Neural progenitor cell (in vitro differentiated cells): ENCODE results near the gene SWAP70. TPM values are rescaled to one million over a fixed set of nuclear protein-coding genes. Genes with fewer than 3 reads are reported as not detected.

Experiments
- DNase-seq: peaks from one replicate; pipeline ENCODE4 v3.0.0-alpha.2; 2016; ENCODE audit warnings: low spot score
- H2AFZ ChIP-seq: fragments of 200-600 bp; sonication (generic); replicated peaks from 2 replicates; pipeline ENCODE4 v1.6.1; 2016; ENCODE audit warnings: antibody characterized with exemption
- H3F3A ChIP-seq: fragments of 200-600 bp; sonication (generic); 2 replicates; pipeline ENCODE4 v1.6.1; 2016; ENCODE audit warnings: antibody characterized with exemption, low read depth
- H3K27ac ChIP-seq: fragments of 200-600 bp; sonication (generic); 2 replicates; pipeline ENCODE4 v1.5.1; 2016; ENCODE audit warnings: mild to moderate bottlenecking
- H3K27me3 ChIP-seq: fragments of 200-600 bp; sonication (generic); 2 replicates; pipeline ENCODE4 v1.6.1; 2016; ENCODE audit warnings: mild to moderate bottlenecking, moderate library complexity
- H3K36me3 ChIP-seq: fragments of 200-600 bp; sonication (generic); 2 replicates; pipeline ENCODE4 v1.5.1; 2016
- H3K4me1 ChIP-seq: fragments of 200-600 bp; sonication (generic); 2 replicates; pipeline ENCODE4 v1.6.1; 2016; ENCODE audit warnings: mixed run types
- H3K4me2 ChIP-seq: fragments of 200-600 bp; sonication (generic); 2 replicates; pipeline ENCODE4 v1.6.1; 2016
- H3K4me3 ChIP-seq: fragments of 200-600 bp; sonication (generic); 2 replicates; pipeline ENCODE4 v1.5.1; 2016
- H3K79me2 ChIP-seq: fragments of 200-600 bp; sonication (generic); 2 replicates; pipeline ENCODE4 v1.6.1; 2016; ENCODE audit warnings: low read depth
- H3K9ac ChIP-seq: fragments of 200-600 bp; sonication (generic); 2 replicates; pipeline ENCODE4 v1.6.1; 2016
- H3K9me3 ChIP-seq: fragments of 200-600 bp; sonication (generic); 2 replicates; pipeline ENCODE4 v1.5.1; 2016; ENCODE audit warnings: low read depth
- H4K20me1 ChIP-seq: fragments of 200-600 bp; sonication (generic); 2 replicates; pipeline ENCODE4 v1.6.1; 2016; ENCODE audit warnings: low read depth
- H3K27ac Mint-ChIP-seq: 3 replicates; pipeline ENCODE4 v1.8.0; 2021; ENCODE audit warnings: mixed read lengths
- H3K27me3 Mint-ChIP-seq: 2 replicates; pipeline ENCODE4 v1.8.0; 2022; ENCODE audit warnings: low read depth, mild to moderate bottlenecking, inconsistent platforms, moderate library complexity, mixed read lengths; ENCODE audit not compliant: insufficient read depth
- H3K36me3 Mint-ChIP-seq: 3 replicates; pipeline ENCODE4 v1.8.0; 2021; ENCODE audit warnings: mixed read lengths
- H3K4me1 Mint-ChIP-seq: 3 replicates; pipeline ENCODE4 v1.8.0; 2021; ENCODE audit warnings: mixed read lengths
- H3K4me3 Mint-ChIP-seq: 3 replicates; pipeline ENCODE4 v1.8.0; 2021; ENCODE audit warnings: mild to moderate bottlenecking, moderate library complexity, mixed read lengths
- H3K9me3 Mint-ChIP-seq: 3 replicates; pipeline ENCODE4 v1.8.0; 2020; ENCODE audit warnings: mixed read lengths
- EZH2 ChIP-seq: fragments of 200-600 bp; sonication (generic); IDR thresholded peaks from 2 replicates; pipeline ENCODE4 v1.6.1; 2017; ENCODE audit warnings: antibody characterized with exemption, mild to moderate bottlenecking, moderate library complexity
- EZH2phosphoT487 ChIP-seq: fragments of 200-600 bp; sonication (generic); IDR thresholded peaks from 2 replicates; pipeline ENCODE4 v1.6.1; 2017; ENCODE audit warnings: antibody characterized with exemption
- total RNA-seq: library from RNA; depleted of rRNA; stranded (reverse); fragments of >200 nt; gene quantifications from 2 replicates; pipeline ENCODE4 v1.2.3, GENCODE V29; 2015; ENCODE audit warnings: low replicate concordance
- TF ChIP-seq, protein P1 (sequence below): fragments of 200-600 bp; sonication (generic); IDR thresholded peaks from 2 replicates; pipeline ENCODE4 v1.5.1; 2017; ENCODE audit warnings: antibody characterized with exemption, mild to moderate bottlenecking

The SWAP70 gene
- total RNA-seq, 1 donor from 2014 or later: 25.5 TPM

DNA sequence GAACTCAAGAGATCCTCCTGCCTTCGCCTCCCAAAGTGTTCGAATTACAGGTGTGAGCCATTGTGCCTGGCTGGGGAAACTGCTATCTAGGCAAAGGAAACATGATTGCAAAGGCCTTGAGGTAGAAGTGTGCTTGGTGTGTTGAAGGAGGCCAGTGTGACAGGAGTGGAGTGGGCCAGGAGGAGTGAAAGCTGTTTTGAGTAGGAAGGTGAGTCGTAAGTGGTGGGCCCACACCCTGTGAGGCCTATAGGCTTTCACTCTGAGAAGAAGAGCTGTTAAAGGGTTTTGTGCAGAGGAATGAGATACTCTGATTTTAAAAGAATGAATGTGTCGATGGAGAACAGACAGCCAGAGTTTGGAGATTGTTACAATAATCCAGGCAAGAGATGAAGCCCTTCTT is 47.0 kb upstream of the SWAP70 start:
- Histone ChIP-seq H3K27ac (no peak overlapping the region), H3K4me3 (no peak overlapping the region)
- TF ChIP-seq EZH2: no peak
- no peak for TF ChIP-seq EZH2phosphoT487
- TF ChIP-seq, protein P1, sequence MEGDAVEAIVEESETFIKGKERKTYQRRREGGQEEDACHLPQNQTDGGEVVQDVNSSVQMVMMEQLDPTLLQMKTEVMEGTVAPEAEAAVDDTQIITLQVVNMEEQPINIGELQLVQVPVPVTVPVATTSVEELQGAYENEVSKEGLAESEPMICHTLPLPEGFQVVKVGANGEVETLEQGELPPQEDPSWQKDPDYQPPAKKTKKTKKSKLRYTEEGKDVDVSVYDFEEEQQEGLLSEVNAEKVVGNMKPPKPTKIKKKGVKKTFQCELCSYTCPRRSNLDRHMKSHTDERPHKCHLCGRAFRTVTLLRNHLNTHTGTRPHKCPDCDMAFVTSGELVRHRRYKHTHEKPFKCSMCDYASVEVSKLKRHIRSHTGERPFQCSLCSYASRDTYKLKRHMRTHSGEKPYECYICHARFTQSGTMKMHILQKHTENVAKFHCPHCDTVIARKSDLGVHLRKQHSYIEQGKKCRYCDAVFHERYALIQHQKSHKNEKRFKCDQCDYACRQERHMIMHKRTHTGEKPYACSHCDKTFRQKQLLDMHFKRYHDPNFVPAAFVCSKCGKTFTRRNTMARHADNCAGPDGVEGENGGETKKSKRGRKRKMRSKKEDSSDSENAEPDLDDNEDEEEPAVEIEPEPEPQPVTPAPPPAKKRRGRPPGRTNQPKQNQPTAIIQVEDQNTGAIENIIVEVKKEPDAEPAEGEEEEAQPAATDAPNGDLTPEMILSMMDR: no peak

DNA sequence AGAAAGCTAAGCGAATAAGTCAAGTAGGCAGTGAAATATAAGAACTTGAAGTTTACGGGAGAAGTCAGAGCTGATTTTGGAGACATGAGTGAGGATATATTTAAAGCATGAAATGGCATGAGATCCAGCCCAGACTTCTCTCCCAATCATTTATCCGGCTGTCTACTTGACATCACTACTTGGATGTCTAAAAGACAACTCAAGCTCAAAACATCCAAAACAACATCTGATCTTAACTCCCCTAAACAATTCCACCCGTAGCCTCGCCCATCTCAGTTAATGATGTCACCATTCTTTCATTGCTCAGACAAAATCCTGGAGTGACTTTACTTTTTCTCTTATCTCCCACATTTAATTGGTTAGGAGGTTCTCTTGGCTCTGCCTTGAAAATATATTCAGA is 45.9 kb upstream of the SWAP70 start:
- no peak for DNase-seq
- H3K27me3 Mint-ChIP-seq: no peaks in the 10 kb centered on the region

More for the DNA sequence above, 47.0 kb upstream of the SWAP70 start:
- Histone ChIP-seq H3K27me3 (peaks cover 7% of the 10 kb centered on the region), H3F3A (peaks cover 23% of the 10 kb centered on the region), H3K4me2 (no peak overlapping the region), H4K20me1 (no peaks in the 10 kb centered on the region), H3K79me2 (no peaks in the 10 kb centered on the region), H3K4me1 (peaks cover 10% of the 10 kb centered on the region), H2AFZ (no peak overlapping the region), H3K36me3 (no peaks in the 10 kb centered on the region), H3K9ac (no peak overlapping the region), H3K9me3 (no peaks in the 10 kb centered on the region)
- Mint-ChIP-seq H3K9me3 (peaks cover 2% of the 10 kb centered on the region), H3K4me1 (peaks cover 17% of the 10 kb centered on the region), H3K27ac (no peak overlapping the region), H3K4me3 (no peak overlapping the region), H3K36me3 (no peaks in the 10 kb centered on the region), H3K27me3 (no peaks in the 10 kb centered on the region)
- DNase-seq: no peak

DNA sequence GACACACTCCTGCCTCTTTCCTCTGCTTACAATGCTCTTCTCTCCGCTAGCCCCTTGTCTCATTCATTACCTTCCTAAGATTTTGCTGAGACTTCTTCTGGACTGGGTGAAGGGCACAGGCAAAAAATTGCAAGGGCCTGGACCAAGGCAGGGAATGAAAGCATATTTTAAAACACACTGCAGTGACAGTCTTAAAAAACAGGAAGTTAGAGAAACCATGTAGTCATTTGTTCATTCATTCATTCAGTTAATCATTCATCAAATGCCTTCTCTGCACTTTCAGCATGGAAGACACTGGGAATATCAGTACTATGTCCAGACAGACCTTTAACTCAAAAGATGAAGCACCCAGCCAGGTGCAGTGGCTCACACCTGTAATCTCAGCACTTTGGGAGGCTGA is 44.9 kb upstream of the SWAP70 start:
- Histone ChIP-seq H3K4me2 (no peak overlapping the region), H3F3A (peaks cover 8% of the 10 kb centered on the region), H3K9me3 (no peaks in the 10 kb centered on the region), H3K9ac (no peak overlapping the region), H3K27ac (no peak overlapping the region), H3K36me3 (no peaks in the 10 kb centered on the region), H3K4me3 (no peak overlapping the region), H3K4me1 (peaks cover 7% of the 10 kb centered on the region), H3K79me2 (no peaks in the 10 kb centered on the region), H2AFZ (no peak overlapping the region), H3K27me3 (peaks cover 7% of the 10 kb centered on the region), H4K20me1 (no peaks in the 10 kb centered on the region)
- Mint-ChIP-seq H3K4me1 (peaks cover 10% of the 10 kb centered on the region), H3K9me3 (peaks cover 4% of the 10 kb centered on the region), H3K27ac (no peak overlapping the region), H3K36me3 (no peaks in the 10 kb centered on the region), H3K27me3 (no peaks in the 10 kb centered on the region), H3K4me3 (no peak overlapping the region)
- DNase-seq: no peak
- TF ChIP-seq, protein P1: no peak
- no peak for TF ChIP-seq EZH2

More for the DNA sequence above, 45.9 kb upstream of the SWAP70 start:
- TF ChIP-seq, protein P1: no peak
- TF ChIP-seq EZH2 (no peak), EZH2phosphoT487 (no peak)
- peaks cover 7% of the 10 kb centered on the region for H3K27me3 ChIP-seq
- H3K9ac ChIP-seq: no peak overlapping the region
- H3K27ac ChIP-seq: no peak overlapping the region
- H3K79me2 ChIP-seq: no peaks in the 10 kb centered on the region
- Mint-ChIP-seq H3K27ac (peak overlapping the region; percentile 2), H3K4me1 (peaks cover 18% of the 10 kb centered on the region), H3K4me3 (no peak overlapping the region), H3K36me3 (no peaks in the 10 kb centered on the region), H3K9me3 (peaks cover 4% of the 10 kb centered on the region)
- H2AFZ ChIP-seq: no peak overlapping the region
- no peaks in the 10 kb centered on the region for H4K20me1 ChIP-seq
- H3K4me2 ChIP-seq: no peak overlapping the region
- H3K36me3 ChIP-seq: no peaks in the 10 kb centered on the region
- no peaks in the 10 kb centered on the region for H3K9me3 ChIP-seq
- peaks cover 19% of the 10 kb centered on the region for H3F3A ChIP-seq
- H3K4me3 ChIP-seq: no peak overlapping the region
- peaks cover 8% of the 10 kb centered on the region for H3K4me1 ChIP-seq
